Mesendoderm (in vitro differentiated cells): Measurements from ENCODE around the gene CENATAC.
A peak's percentile ranks its signal among the peaks of the same experiment; 100 is the strongest.
"Not testable (repeated sequence)": the region's sequence is repeated elsewhere in the genome, so short reads cannot be mapped to it uniquely, and the experiment has no call there.

Source experiments
- DNase-seq: peaks from one replicate; pipeline ENCODE4 v3.0.0; 2013
- H2AK5ac ChIP-seq: 2 replicates; pipeline ENCODE4 v1.6.1; 2013; ENCODE audit warnings: low read length, inconsistent platforms
- H2BK120ac ChIP-seq: 2 replicates; pipeline ENCODE4 v1.6.1; 2013; ENCODE audit warnings: low read depth, mild to moderate bottlenecking, low read length, moderate library complexity, mixed read lengths
- H2BK15ac ChIP-seq: replicated peaks from 2 replicates; pipeline ENCODE4 v1.6.1; 2013; ENCODE audit warnings: low read depth, mild to moderate bottlenecking, moderate library complexity
- H2BK5ac ChIP-seq: 2 replicates; pipeline ENCODE4 v1.6.1; 2013; ENCODE audit warnings: low read length, inconsistent platforms
- H3K18ac ChIP-seq: 2 replicates; pipeline ENCODE4 v1.6.1; 2013; ENCODE audit warnings: mild to moderate bottlenecking, low read length, mixed read lengths
- H3K23ac ChIP-seq: one replicate; pipeline ENCODE4 v1.6.1; 2013; ENCODE audit warnings: low read length
- H3K27ac ChIP-seq: 2 replicates; pipeline ENCODE4 v1.5.1; 2013; ENCODE audit warnings: low read depth, mild to moderate bottlenecking, inconsistent platforms, low read length, moderate library complexity
- H3K27me3 ChIP-seq: 2 replicates; pipeline ENCODE4 v1.6.1; 2013; ENCODE audit warnings: low read length, control low read depth, mild to moderate bottlenecking, inconsistent platforms; ENCODE audit not compliant: insufficient read depth, poor library complexity
- H3K36me3 ChIP-seq: 2 replicates; pipeline ENCODE4 v1.6.1; 2013; ENCODE audit warnings: low read length, inconsistent platforms; ENCODE audit not compliant: control insufficient read depth, insufficient read depth
- H3K4ac ChIP-seq: one replicate; pipeline ENCODE4 v1.6.1; 2013; ENCODE audit warnings: low read depth, mild to moderate bottlenecking, low read length, moderate library complexity
- H3K4me1 ChIP-seq: 2 replicates; pipeline ENCODE4 v1.6.1; 2013; ENCODE audit warnings: low read depth, low read length, inconsistent platforms; ENCODE audit not compliant: control insufficient read depth
- H3K4me2 ChIP-seq: 2 replicates; pipeline ENCODE4 v1.6.1; 2013; ENCODE audit warnings: low read length
- H3K4me3 ChIP-seq: 2 replicates; pipeline ENCODE4 v1.5.1; 2013; ENCODE audit warnings: mild to moderate bottlenecking, low read length
- H3K56ac ChIP-seq: one replicate; pipeline ENCODE4 v1.6.1; 2013; ENCODE audit warnings: low read length
- H3K79me1 ChIP-seq: 2 replicates; pipeline ENCODE4 v1.6.1; 2013; ENCODE audit warnings: low read length, inconsistent platforms
- H3K79me2 ChIP-seq: 2 replicates; pipeline ENCODE4 v1.6.1; 2013; ENCODE audit warnings: mild to moderate bottlenecking, low read length; ENCODE audit not compliant: control insufficient read depth, insufficient read depth
- H3K9ac ChIP-seq: 2 replicates; pipeline ENCODE4 v1.6.1; 2013; ENCODE audit warnings: low read length, inconsistent platforms
- H4K5ac ChIP-seq: one replicate; pipeline ENCODE4 v1.6.1; 2013; ENCODE audit warnings: low read length
- H4K8ac ChIP-seq: one replicate; pipeline ENCODE4 v1.6.1; 2013; ENCODE audit warnings: low read depth, mild to moderate bottlenecking, control low read depth, low read length, moderate library complexity
- WGBS: extraction: QIAGEN DNeasy Blood & Tissue Kit; methylation state at CpG from one replicate; pipeline ENCODE4 v1.1.7; 2013; ENCODE audit warnings: low lambda C conversion rate, missing lambda C conversion rate; ENCODE audit not compliant: insufficient coverage; ENCODE audit errors: extremely low coverage; 5-methylcytosine and 5-hydroxymethylcytosine counted together

Gene CENATAC

DNA sequence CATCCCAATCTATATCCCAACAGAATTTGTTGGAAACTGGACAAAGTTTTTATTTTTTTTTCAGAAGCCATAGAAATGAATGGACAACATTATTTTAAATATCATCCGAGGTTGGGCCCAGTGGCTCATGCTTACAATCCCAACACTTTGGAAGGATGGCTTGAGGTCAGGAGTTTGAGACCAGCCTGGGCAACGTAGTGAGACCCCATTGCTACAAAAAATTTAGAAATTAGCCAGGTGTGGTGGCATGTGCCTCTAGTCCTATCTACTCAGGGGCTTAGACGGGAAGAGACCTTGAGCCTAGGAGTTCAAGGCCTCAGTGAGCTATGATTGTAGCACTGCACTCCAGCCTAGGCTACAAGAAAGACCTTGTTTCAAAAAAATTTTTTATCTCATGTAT is 36.9 kb downstream of the CENATAC start:
- H4K5ac ChIP-seq = no peak overlapping the region
- H3K23ac ChIP-seq = no peak overlapping the region
- no CpG with 5 or more reads among the region's 3 CpGs for WGBS
- no peak overlapping the region for H3K4ac ChIP-seq
- no peaks in the 10 kb centered on the region for H3K79me2 ChIP-seq
- no peak overlapping the region for H2BK15ac ChIP-seq
- H3K18ac ChIP-seq = no peak overlapping the region
- H4K8ac ChIP-seq = no peak overlapping the region
- no peaks in the 10 kb centered on the region for H3K36me3 ChIP-seq
- DNase-seq = no peak
- H3K27me3 ChIP-seq = no peaks in the 10 kb centered on the region
- no peak overlapping the region for H3K9ac ChIP-seq
- H2AK5ac ChIP-seq = no peak overlapping the region
- no peak overlapping the region for H2BK5ac ChIP-seq
- H3K79me1 ChIP-seq = no peaks in the 10 kb centered on the region
- no peak overlapping the region for H3K27ac ChIP-seq
- no peak overlapping the region for H3K4me2 ChIP-seq
- H3K4me3 ChIP-seq = no peak overlapping the region
- no peak overlapping the region for H2BK120ac ChIP-seq
- no peaks in the 10 kb centered on the region for H3K4me1 ChIP-seq
- no peak overlapping the region for H3K56ac ChIP-seq

GRCh38 chr11:119038884-119039283 is 40.9 kb downstream of the CENATAC start:
- H2BK120ac ChIP-seq = no peak overlapping the region
- no peak overlapping the region for H3K27ac ChIP-seq
- H3K56ac ChIP-seq = no peak overlapping the region
- no peaks in the 10 kb centered on the region for H3K4me1 ChIP-seq
- no peak overlapping the region for H3K4me2 ChIP-seq
- H3K4me3 ChIP-seq = no peak overlapping the region
- H3K23ac ChIP-seq = no peak overlapping the region
- no peak overlapping the region for H2BK5ac ChIP-seq
- no CpG with 5 or more reads among the region's 5 CpGs for WGBS
- DNase-seq = no peak
- no peak overlapping the region for H4K8ac ChIP-seq
- no peaks in the 10 kb centered on the region for H3K27me3 ChIP-seq
- no peaks in the 10 kb centered on the region for H3K79me2 ChIP-seq
- no peaks in the 10 kb centered on the region for H3K79me1 ChIP-seq
- no peaks in the 10 kb centered on the region for H3K36me3 ChIP-seq
- no peak overlapping the region for H3K18ac ChIP-seq
- no peak overlapping the region for H4K5ac ChIP-seq
- H3K4ac ChIP-seq = no peak overlapping the region
- H2AK5ac ChIP-seq = no peak overlapping the region
- no peak overlapping the region for H3K9ac ChIP-seq
- H2BK15ac ChIP-seq = no peak overlapping the region

- no CpG with 5 or more reads among the region's 11 CpGs for WGBS
These were observed 41.5 kb downstream of the CENATAC start for GRCh38 chr11:119039471-119039870.

GRCh38 chr11:119041821-119042514 is 44.0 kb downstream of the CENATAC start:
- no peaks in the 10 kb centered on the region for H3K79me1 ChIP-seq
- no peaks in the 10 kb centered on the region for H3K79me2 ChIP-seq
- no peak overlapping the region for H2BK5ac ChIP-seq
- no peak overlapping the region for H2BK120ac ChIP-seq
- no peak overlapping the region for H3K23ac ChIP-seq
- no peak overlapping the region for H4K5ac ChIP-seq
- H3K18ac ChIP-seq = no peak overlapping the region
- H3K27ac ChIP-seq = no peak overlapping the region
- peaks cover 2% of the 10 kb centered on the region for H3K36me3 ChIP-seq
- H4K8ac ChIP-seq = no peak overlapping the region
- H2AK5ac ChIP-seq = no peak overlapping the region
- H3K56ac ChIP-seq = no peak overlapping the region
- no peak overlapping the region for H3K4me3 ChIP-seq
- no CpG with 5 or more reads among the region's 4 CpGs for WGBS
- no peak overlapping the region for H3K9ac ChIP-seq
- DNase-seq = no peak
- no peaks in the 10 kb centered on the region for H3K27me3 ChIP-seq
- H3K4ac ChIP-seq = no peak overlapping the region
- H3K4me2 ChIP-seq = no peak overlapping the region
- H2BK15ac ChIP-seq = no peak overlapping the region
- no peaks in the 10 kb centered on the region for H3K4me1 ChIP-seq

More at GRCh38 chr11:119039471-119039870, 41.5 kb downstream of the CENATAC start:
- H2BK15ac ChIP-seq, H3K4me3 ChIP-seq, H3K4me1 ChIP-seq, H3K4ac ChIP-seq, H4K8ac ChIP-seq, H3K56ac ChIP-seq, H3K36me3 ChIP-seq, H3K79me2 ChIP-seq, H3K79me1 ChIP-seq, H3K18ac ChIP-seq, H2AK5ac ChIP-seq, H3K9ac ChIP-seq, DNase-seq, H3K4me2 ChIP-seq, H2BK5ac ChIP-seq, H3K27me3 ChIP-seq, H4K5ac ChIP-seq, H3K27ac ChIP-seq, H2BK120ac ChIP-seq, H3K23ac ChIP-seq: not testable (repeated sequence)

GRCh38 chr11:119042927-119043326 is 45.0 kb downstream of the CENATAC start:
- no CpG with 5 or more reads among the region's 9 CpGs for WGBS
- H3K9ac ChIP-seq = no peak overlapping the region

GRCh38 chr11:119044708-119045107 is 46.8 kb downstream of the CENATAC start:
- no peak overlapping the region for H2AK5ac ChIP-seq
- no peak overlapping the region for H3K4ac ChIP-seq
- H3K36me3 ChIP-seq = peaks cover 21% of the 10 kb centered on the region
- H3K79me2 ChIP-seq = no peaks in the 10 kb centered on the region
- no peak overlapping the region for H4K8ac ChIP-seq
- no peaks in the 10 kb centered on the region for H3K27me3 ChIP-seq
- H3K27ac ChIP-seq = no peak overlapping the region
- no peak overlapping the region for H3K9ac ChIP-seq
- no peak overlapping the region for H3K18ac ChIP-seq
- no peak overlapping the region for H3K4me2 ChIP-seq
- no peaks in the 10 kb centered on the region for H3K4me1 ChIP-seq
- no peak overlapping the region for H4K5ac ChIP-seq
- no CpG with 5 or more reads among the region's 6 CpGs for WGBS
- H2BK5ac ChIP-seq = no peak overlapping the region
- no peak overlapping the region for H3K23ac ChIP-seq
- H2BK15ac ChIP-seq = no peak overlapping the region
- no peak overlapping the region for H3K56ac ChIP-seq
- H2BK120ac ChIP-seq = no peak overlapping the region
- DNase-seq = peak; percentile 48
- no peaks in the 10 kb centered on the region for H3K79me1 ChIP-seq
- no peak overlapping the region for H3K4me3 ChIP-seq

More at GRCh38 chr11:119042927-119043326, 45.0 kb downstream of the CENATAC start:
- Histone ChIP-seq H3K18ac (no peak overlapping the region), H3K79me1 (no peaks in the 10 kb centered on the region), H2BK5ac (no peak overlapping the region), H3K4me2 (no peak overlapping the region), H4K8ac (no peak overlapping the region), H3K56ac (no peak overlapping the region), H3K4me1 (no peaks in the 10 kb centered on the region), H3K4ac (no peak overlapping the region), H3K36me3 (peaks cover 9% of the 10 kb centered on the region), H3K27me3 (no peaks in the 10 kb centered on the region), H2BK15ac (no peak overlapping the region), H4K5ac (no peak overlapping the region), H3K23ac (no peak overlapping the region), H3K79me2 (no peaks in the 10 kb centered on the region), H3K4me3 (no peak overlapping the region), H2AK5ac (no peak overlapping the region), H2BK120ac (no peak overlapping the region), H3K27ac (no peak overlapping the region)
- no peak for DNase-seq
